Tibial artery (tissue), 4 donors: ENCODE results near the gene TRAPPC2.

Experiments
- DNase-seq, 2 donors: peaks; one replicate each; pipeline ENCODE4 v3.0.0-alpha.2; 2019
- H3K27ac ChIP-seq, 2 donors: fragments of 200-600 bp; sonication (generic) in 1 of 2; 1 replicate in 1 of 2; 2 replicates in 1 of 2; pipeline ENCODE4 v1.5.1; 2018 to 2019; ENCODE audit warnings: mild to moderate bottlenecking in 1 of 2
- H3K27me3 ChIP-seq, 2 donors: fragments of 200-600 bp; sonication (generic) in 1 of 2; one replicate each; pipeline versions ENCODE4 v1.5.1 to v1.6.0; 2016 to 2019
- H3K36me3 ChIP-seq, 3 donors: fragments of 200-600 bp; sonication (generic) in 2 of 3; one replicate each; pipeline ENCODE4 v1.5.1; 2016 to 2019; ENCODE audit warnings: mild to moderate bottlenecking in 2 of 3
- H3K4me1 ChIP-seq, 4 donors: fragments of 200-600 bp; sonication (generic) in 2 of 4; 1 replicate in 3 of 4; 2 replicates in 1 of 4; pipeline ENCODE4 v1.5.1; 2016 to 2019
- H3K4me3 ChIP-seq, 2 donors: fragments of 200-600 bp; sonication (generic) in 1 of 2; 1 replicate in 1 of 2; 2 replicates in 1 of 2; pipeline ENCODE4 v1.5.1; 2018 to 2019; ENCODE audit warnings: mild to moderate bottlenecking in 2 of 2
- H3K9me3 ChIP-seq, 3 donors: fragments of 200-600 bp; sonication (generic) in 1 of 3; one replicate each; pipeline ENCODE4 v1.5.1; 2016 to 2019
- CTCF ChIP-seq, 2 experiments: fragments of 200-600 bp in 1 of 2; fragments of 450-650 bp in 1 of 2; IDR thresholded peaks; one replicate each; pipeline ENCODE4 v1.5.1; 2017 to 2019; ENCODE audit warnings: antibody characterized with exemption in 2 of 2, mild to moderate bottlenecking in 1 of 2, moderate library complexity in 1 of 2
- intact Hi-C: fragments of 100-400 bp; cut with DNase I; formaldehyde crosslinking; loops from one replicate; pipeline ENCODE4 v1.15.0; 2023; ENCODE audit warnings: low total_unique reads

TRAPPC2 gene

GRCh38 chrX:13734278-13735172 lies at the start of gene TRAPPC2, which contains the start of gene OFD1:
TSS of gene TRAPPC2 (minus strand) at chrX:13734620. CDS start at chrX:13719963, 14,657 bp downstream.
TSS of gene OFD1 (plus strand) at chrX:13734748. CDS start at chrX:13735072, 324 bp downstream.
- intact Hi-C loops, result loop anchor here (10.0 kb wide), 1 partner anchor 230 kb away; no protein-coding TSS in a partner anchor
- H3K27me3 ChIP-seq, result no peaks in the 10 kb centered on the region
- DNase-seq, result peak; percentile 91 to 94
- H3K36me3 ChIP-seq, result peaks cover 0 to 5% (median 0%) of the 10 kb centered on the region in 3 donors
- peak within 1 kb of the TSS; percentile 77 to 83 for H3K4me3 ChIP-seq
- H3K4me1 ChIP-seq, result peaks cover 0 to 12% (median 3%) of the 10 kb centered on the region in 4 donors
- no peaks in the 10 kb centered on the region for H3K9me3 ChIP-seq
- no peak for TF ChIP-seq CTCF (IDR thresholded peaks at IDR 0.05)
- peak within 1 kb of the TSS; percentile 86 to 91 for H3K27ac ChIP-seq

- Histone ChIP-seq H3K4me1 (no peaks in the 10 kb centered on the region), H3K4me3 (no peak overlapping the region), H3K9me3 (no peaks in the 10 kb centered on the region), H3K27me3 (no peaks in the 10 kb centered on the region), H3K27ac (no peak overlapping the region), H3K36me3 (peaks cover 0 to 9% (median 0%) of the 10 kb centered on the region in 3 donors)
- no peak for TF ChIP-seq CTCF (IDR thresholded peaks at IDR 0.05)
- no peak for DNase-seq
- intact Hi-C loops, result no loop called here
Observed at GRCh38 chrX:13780868-13781427, 46.5 kb upstream of the TRAPPC2 start.

DNA sequence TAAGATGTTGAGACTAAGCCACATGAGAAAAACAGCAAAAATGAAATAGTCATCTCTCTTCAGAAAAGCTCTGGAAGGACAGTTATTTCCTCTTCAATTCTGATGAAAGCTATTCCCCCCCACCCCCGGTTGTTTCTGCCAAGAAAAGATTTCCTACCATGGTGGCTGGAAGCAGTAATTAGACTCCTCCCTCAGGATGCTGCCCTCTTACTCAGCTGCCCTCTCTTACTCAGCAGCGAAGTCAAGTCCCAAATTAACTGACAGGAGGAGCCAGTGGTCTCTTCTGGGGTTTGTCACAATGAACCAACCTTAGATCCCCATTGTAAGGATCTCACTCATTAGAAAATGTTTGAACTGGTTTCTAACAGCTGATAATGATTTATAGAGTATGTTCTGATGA lies 44.5 kb upstream of the TRAPPC2 start:
- H3K4me3 ChIP-seq, result no peak overlapping the region
- peaks cover 0 to 28% (median 9%) of the 10 kb centered on the region in 3 donors for H3K36me3 ChIP-seq
- H3K9me3 ChIP-seq, result no peaks in the 10 kb centered on the region
- intact Hi-C loops, result no loop called here
- H3K27me3 ChIP-seq, result no peaks in the 10 kb centered on the region
- no peak for TF ChIP-seq CTCF (IDR thresholded peaks at IDR 0.05)
- no peak for DNase-seq
- no peak overlapping the region for H3K27ac ChIP-seq
- H3K4me1 ChIP-seq, result no peaks in the 10 kb centered on the region

DNA sequence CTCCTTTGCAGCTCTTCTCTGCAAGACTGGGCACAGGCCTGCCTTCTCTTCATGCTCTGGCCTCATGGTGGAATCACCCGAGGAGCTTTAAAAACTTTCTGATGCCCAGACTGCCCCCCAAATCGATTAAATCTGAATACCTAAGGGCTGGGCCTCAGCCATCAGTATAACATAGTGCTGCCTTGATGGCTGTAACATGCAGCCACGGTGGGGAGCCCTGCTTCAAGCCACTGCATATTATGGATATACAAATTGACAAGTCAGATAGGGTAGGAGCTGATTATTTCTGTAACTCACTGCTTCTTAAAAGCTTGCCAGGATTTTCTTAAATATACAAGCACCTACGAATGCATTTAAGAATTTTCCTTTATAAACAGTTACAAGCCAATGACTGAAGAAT lies 42.0 kb upstream of the TRAPPC2 start:
- H3K4me3 ChIP-seq, result no peak overlapping the region
- intact Hi-C loops, result no loop called here
- H3K27ac ChIP-seq, result no peak overlapping the region
- no peak for TF ChIP-seq CTCF (IDR thresholded peaks at IDR 0.05)
- DNase-seq, result no peak
- H3K4me1 ChIP-seq, result no peaks in the 10 kb centered on the region
- H3K9me3 ChIP-seq, result no peaks in the 10 kb centered on the region
- H3K36me3 ChIP-seq, result peaks cover 0 to 34% (median 9%) of the 10 kb centered on the region in 3 donors
- H3K27me3 ChIP-seq, result no peaks in the 10 kb centered on the region

DNA sequence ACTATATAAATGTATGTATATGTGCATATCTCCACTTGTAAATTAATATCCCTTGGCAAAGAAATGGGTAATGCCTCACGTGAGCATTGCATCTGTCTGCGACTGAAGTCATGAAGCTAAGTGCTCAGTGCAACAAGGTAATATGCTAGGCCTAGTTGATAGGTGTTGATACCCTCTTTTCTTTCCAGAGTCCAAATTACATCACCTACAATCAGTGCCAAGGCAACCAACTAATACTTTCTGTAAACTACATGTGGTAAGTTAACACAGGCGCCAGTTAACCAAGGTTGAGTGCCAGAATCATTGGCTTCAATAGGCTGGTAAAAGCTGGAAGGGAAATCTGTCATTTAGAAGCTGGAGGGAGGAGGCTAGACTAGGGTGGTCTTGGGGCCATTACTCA lies 41.4 kb upstream of the TRAPPC2 start:
- Histone ChIP-seq H3K4me3 (no peak overlapping the region), H3K4me1 (no peaks in the 10 kb centered on the region), H3K9me3 (no peaks in the 10 kb centered on the region), H3K27ac (no peak overlapping the region), H3K36me3 (peaks cover 0 to 39% (median 13%) of the 10 kb centered on the region in 3 donors), H3K27me3 (no peaks in the 10 kb centered on the region)
- DNase-seq, result no peak
- TF ChIP-seq CTCF (IDR thresholded peaks at IDR 0.05), result no peak
- intact Hi-C loops, result no loop called here
